K562 (cell line): ENCODE measurements around the gene SPTBN2. TPM values are rescaled to one million over a fixed set of nuclear protein-coding genes. Genes with fewer than 3 reads are reported as not detected.

ENCODE experiments used
- ARHGAP35 ChIP-seq: fragments of 450-650 bp; IDR thresholded peaks from 2 replicates; pipeline ENCODE4 v1.6.1; 2018; ENCODE audit not compliant: partially characterized antibody
- C11orf30 ChIP-seq: fragments of 450-650 bp; IDR thresholded peaks from 2 replicates; pipeline ENCODE4 v1.6.1; 2016; ENCODE audit warnings: low read depth, mild to moderate bottlenecking
- CREB1 ChIP-seq, 2 experiments: sonication (generic) in 1 of 2; formaldehyde crosslinking in 1 of 2; IDR thresholded peaks; 2 replicates each; pipeline versions ENCODE4 v1.6.1 to v1.8.0; 2012 to 2022; ENCODE audit warnings: inconsistent platforms in 1 of 2, mild to moderate bottlenecking in 1 of 2, missing genetic modification reagents in 1 of 2, moderate library complexity in 1 of 2
- EZH2 ChIP-seq: IDR thresholded peaks from 2 replicates; pipeline ENCODE4 v1.6.1; 2012; ENCODE audit warnings: low read depth, mild to moderate bottlenecking, inconsistent platforms, low read length, borderline replicate concordance
- HIVEP1 ChIP-seq: fragments of 250-450 bp; sonication (Bioruptor Pico); IDR thresholded peaks from 2 replicates; pipeline ENCODE4 v1.4.0; 2020; ENCODE audit warnings: mild to moderate bottlenecking
- ILK ChIP-seq: fragments of 450-650 bp; IDR thresholded peaks from 2 replicates; pipeline ENCODE4 v1.6.1; 2016; ENCODE audit warnings: missing genetic modification characterization, low read depth, mild to moderate bottlenecking, missing compliant biosample characterization, moderate library complexity, borderline replicate concordance
- KDM5B ChIP-seq: fragments of 200-600 bp; sonication (generic); IDR thresholded peaks from 2 replicates; pipeline ENCODE4 v1.6.1; 2012; ENCODE audit warnings: low read depth, mild to moderate bottlenecking, moderate library complexity, low read length, control low read depth, inconsistent platforms; ENCODE audit not compliant: insufficient replicate concordance
- KLF1 ChIP-seq: fragments of 450-650 bp; IDR thresholded peaks from 2 replicates; pipeline ENCODE4 v1.6.1; 2016; ENCODE audit warnings: missing genetic modification characterization, missing compliant biosample characterization
- PPARD ChIP-seq: fragments of 250-450 bp; sonication (Bioruptor Pico); IDR thresholded peaks from 2 replicates; pipeline ENCODE4 v1.8.0; 2022; ENCODE audit warnings: inconsistent platforms, mild to moderate bottlenecking, moderate library complexity
- PTTG1 ChIP-seq: fragments of 450-650 bp; IDR thresholded peaks from 2 replicates; pipeline ENCODE4 v1.6.1; 2016; ENCODE audit warnings: low read depth, mild to moderate bottlenecking, missing genetic modification characterization, missing compliant biosample characterization
- PURB ChIP-seq: sonication (generic); formaldehyde crosslinking; IDR thresholded peaks from 2 replicates; pipeline ENCODE4 v1.9.0; 2021; ENCODE audit warnings: low read depth, mild to moderate bottlenecking, missing genetic modification reagents
- SRSF7 ChIP-seq: fragments of 200-400 bp; formaldehyde crosslinking; optimal IDR thresholded peaks from 2 replicates; pipeline ENCODE3; 2017; ENCODE audit warnings: mild to moderate bottlenecking, low read depth, low read length
- TAF1 ChIP-seq: IDR thresholded peaks from 2 replicates; pipeline ENCODE4 v1.6.1; 2011; ENCODE audit warnings: mild to moderate bottlenecking, low read length, moderate library complexity; ENCODE audit not compliant: insufficient read depth, control insufficient read depth, severe bottlenecking; ENCODE audit errors: extremely low read depth
- TSHZ1 ChIP-seq: fragments of 250-450 bp; sonication (Bioruptor Pico); IDR thresholded peaks from 2 replicates; pipeline ENCODE4 v1.4.0; 2020; ENCODE audit warnings: mild to moderate bottlenecking, moderate library complexity
- UBTF ChIP-seq, 2 experiments: IDR thresholded peaks; 2 replicates each; pipeline ENCODE4 v1.6.1; 2012; ENCODE audit warnings: improper control_type of control experiment in 2 of 2, low read depth in 2 of 2, low read length in 2 of 2, borderline replicate concordance in 1 of 2
- ZBTB12 ChIP-seq: fragments of 250-450 bp; sonication (Bioruptor Pico); IDR thresholded peaks from 2 replicates; pipeline ENCODE4 v1.4.0; 2020
- ZNF217 ChIP-seq: sonication (generic); formaldehyde crosslinking; IDR thresholded peaks from 2 replicates; pipeline ENCODE4 v1.8.0; 2022; ENCODE audit warnings: mild to moderate bottlenecking, missing genetic modification reagents
- ZNF589 ChIP-seq: fragments of 200-800 bp; sonication (Bioruptor generic); IDR thresholded peaks from 2 replicates; pipeline ENCODE4 v1.6.1; 2016; ENCODE audit warnings: low read depth, missing genetic modification characterization, missing compliant biosample characterization
- polyA plus RNA-seq, 8 experiments: library from polyadenylated mRNA; depleted of rRNA in 4 of 8; stranded (reverse) in 5 of 8; unstranded in 3 of 8; fragments of >200 nt; fragmentation: Nextera tagmentation in 2 of 8; fragmentation: Illumina TruSeq in 1 of 8; extraction: Ambion mirVana in 2 of 8; extraction: Trizol in 1 of 8; gene quantifications; 2 replicates each; pipeline versions ENCODE4 v1.2.1 to v1.2.3, GENCODE V29; 2011 to 2014; ENCODE audit warnings: inconsistent platforms in 1 of 8, missing spikeins in 1 of 8
- total RNA-seq, 7 experiments: library from RNA; depleted of rRNA in 6 of 7; stranded (reverse); fragments of >200 nt in 6 of 7; fragmentation: Illumina TruSeq in 2 of 7; extraction: Trizol in 2 of 7; gene quantifications; 2 replicates each; pipeline versions ENCODE4 v1.2.1 to v1.2.3, GENCODE V29; 2011 to 2021; ENCODE audit warnings: low replicate concordance in 1 of 7

SPTBN2 gene
- total and polyA plus RNA-seq, 9 of the 15 experiments (the other 6 are each of a cell fraction or from before 2014, with no cell fraction given) = 0.38 to 56.5 (median 19.7) TPM

GRCh38 chr11:66728693-66729385 lies at the start of gene SPTBN2 (continued):
- TF ChIP-seq UBTF (IDR thresholded peaks at IDR 0.05; ENCODE audit: borderline replicate concordance in 1 of 2, low read depth in 2 of 2, low read length in 2 of 2) (peak in 1 of 2 experiments; percentile 77; a peak in 2 of 4 replicates), KLF1 (tag) (no peak), ZNF217 (no peak), ZBTB12 (no peak), ARHGAP35 (no peak), TSHZ1 (CRISPR knock-in tag) (no peak), EZH2 (no peak), ILK (no peak), C11orf30 (peak; percentile 67), TAF1 (peak; percentile 20), SRSF7 (no peak), ZNF589 (CRISPR knock-in tag) (no peak), PTTG1 (tag) (no peak), PURB (CRISPR knock-in tag) (no peak), PPARD (CRISPR knock-in tag) (no peak), KDM5B (no peak), CREB1 (IDR thresholded peaks at IDR 0.05) (no peak), CREB1 (CRISPR knock-in tag; IDR thresholded peaks at IDR 0.05) (no peak), HIVEP1 (CRISPR knock-in tag) (no peak)
